GM18861 (cell line): ENCODE results near the gene EGFR.

Experiments
- ATAC-seq: cut with Tn5 transposase; IDR thresholded peaks from one replicate; pipeline ENCODE4 v1.9.1; 2021; ENCODE audit not compliant: unreplicated experiment

The EGFR gene

DNA sequence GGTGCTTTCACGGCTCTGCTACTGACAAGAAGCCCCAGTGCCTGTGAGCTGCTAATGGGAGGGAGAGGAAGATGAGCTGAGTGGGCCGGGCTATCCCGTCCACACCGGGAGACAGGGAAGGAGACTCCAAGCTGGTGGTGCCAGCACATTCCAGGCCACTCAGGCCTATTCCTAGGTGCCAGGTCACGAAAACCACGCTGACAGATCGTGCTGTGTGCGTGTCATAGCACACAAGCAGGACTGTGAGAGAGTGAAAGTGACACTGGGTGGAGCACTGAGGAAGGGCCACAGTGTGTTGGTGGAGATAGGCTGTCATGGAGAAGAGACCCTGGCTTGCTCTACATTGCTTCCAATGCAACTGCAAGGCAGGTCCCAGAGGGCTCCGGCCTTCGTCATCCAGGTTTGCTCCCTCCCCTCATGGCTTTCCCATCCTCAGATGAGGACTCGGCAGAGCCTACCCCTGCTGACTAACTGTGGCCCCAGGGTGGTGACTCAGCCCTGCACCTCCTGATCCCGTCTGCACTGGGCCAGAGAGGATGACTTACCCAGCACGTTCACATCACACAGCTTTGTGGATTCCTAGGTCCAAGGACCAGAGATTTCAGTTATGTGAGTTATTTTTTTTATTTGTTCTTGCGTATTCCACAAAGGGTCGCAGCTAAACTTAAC is 167.3 kb downstream of the EGFR start:
- no peak for ATAC-seq

DNA sequence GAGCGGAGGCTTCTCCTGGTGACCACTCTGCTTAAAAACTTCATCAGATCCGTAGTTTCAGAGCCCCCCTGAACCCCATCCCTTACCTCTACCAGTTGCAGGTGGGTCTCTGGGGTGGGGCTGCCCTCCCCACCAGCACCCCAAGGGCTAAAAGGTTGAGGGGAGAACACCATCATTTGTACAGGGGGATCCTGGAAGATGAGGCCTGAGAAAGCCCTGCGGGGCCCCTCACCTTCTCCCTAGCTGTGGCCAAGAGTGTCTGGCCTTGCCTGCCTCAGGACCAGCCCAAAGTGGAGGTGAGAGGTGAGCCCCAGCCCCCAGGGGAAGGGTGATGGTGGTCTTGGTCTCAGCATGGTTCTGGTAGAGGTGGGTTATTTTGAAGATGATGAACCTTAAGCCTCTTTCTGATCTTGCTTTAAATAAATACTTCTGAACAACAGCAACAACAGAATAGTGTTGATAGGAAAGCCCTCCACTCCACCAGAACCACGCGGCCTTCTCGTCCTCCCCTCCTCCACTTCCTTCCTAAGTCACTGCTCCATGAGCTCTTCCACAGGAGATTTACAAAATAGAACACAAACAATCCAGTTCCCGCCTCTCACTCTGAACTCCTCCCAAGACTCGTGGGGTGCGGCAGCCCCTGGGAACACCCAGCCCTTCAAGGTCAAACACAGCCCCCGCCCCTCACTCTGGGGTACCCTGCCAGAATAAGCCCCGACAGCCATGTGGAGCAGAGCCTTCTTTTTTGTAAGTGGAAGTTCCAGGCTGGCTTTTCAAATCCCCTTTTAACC is 169.1 kb downstream of the EGFR start:
- no peak for ATAC-seq

DNA sequence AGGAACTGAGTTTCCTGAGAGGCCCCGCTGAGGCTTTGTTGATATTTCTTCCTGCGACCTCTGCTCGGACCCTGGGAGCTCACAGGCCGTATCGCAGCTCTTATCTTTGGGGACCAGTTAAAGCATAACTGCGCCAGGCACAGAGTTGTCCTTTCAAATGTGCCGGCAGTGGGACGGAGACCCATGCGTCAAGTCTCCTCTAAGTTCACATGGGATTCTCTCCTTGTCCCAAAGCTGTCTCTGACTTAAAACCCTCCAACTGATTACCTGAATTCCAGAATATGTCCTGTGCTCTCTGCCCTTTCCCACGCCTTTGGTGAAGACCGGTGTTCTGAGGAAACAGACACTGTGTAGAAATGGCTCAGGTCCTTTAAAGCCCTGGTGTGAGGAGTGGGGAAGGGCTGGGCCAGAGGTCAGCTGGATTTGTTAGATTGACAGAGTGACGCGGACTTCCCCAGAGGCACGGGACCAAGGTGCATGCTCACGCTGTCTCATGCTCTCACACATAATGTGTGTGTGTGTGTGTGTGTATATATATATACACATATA is 169.8 kb downstream of the EGFR start:
- no peak for ATAC-seq

GRCh38 chr7:55189146-55189766 is 170.4 kb downstream of the EGFR start:
- no peak for ATAC-seq

GRCh38 chr7:55189878-55190436 is 171.1 kb downstream of the EGFR start:
- ATAC-seq: no peak

- no peak for ATAC-seq
Observed at GRCh38 chr7:55190511-55191160, 171.8 kb downstream of the EGFR start.

DNA sequence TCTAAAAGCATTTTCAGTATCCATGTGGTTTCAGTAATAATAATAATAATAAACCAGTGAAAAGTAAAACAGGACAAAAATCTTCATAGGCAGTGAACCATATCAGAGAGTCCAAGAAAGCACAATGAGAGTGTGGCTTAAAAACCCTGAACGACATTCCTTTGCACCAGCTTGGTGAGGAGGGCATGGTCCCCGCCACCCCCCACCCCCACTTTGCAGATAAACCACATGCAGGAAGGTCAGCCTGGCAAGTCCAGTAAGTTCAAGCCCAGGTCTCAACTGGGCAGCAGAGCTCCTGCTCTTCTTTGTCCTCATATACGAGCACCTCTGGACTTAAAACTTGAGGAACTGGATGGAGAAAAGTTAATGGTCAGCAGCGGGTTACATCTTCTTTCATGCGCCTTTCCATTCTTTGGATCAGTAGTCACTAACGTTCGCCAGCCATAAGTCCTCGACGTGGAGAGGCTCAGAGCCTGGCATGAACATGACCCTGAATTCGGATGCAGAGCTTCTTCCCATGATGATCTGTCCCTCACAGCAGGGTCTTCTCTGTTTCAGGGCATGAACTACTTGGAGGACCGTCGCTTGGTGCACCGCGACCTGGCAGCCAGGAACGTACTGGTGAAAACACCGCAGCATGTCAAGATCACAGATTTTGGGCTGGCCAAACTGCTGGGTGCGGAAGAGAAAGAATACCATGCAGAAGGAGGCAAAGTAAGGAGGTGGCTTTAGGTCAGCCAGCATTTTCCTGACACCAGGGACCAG is 172.5 kb downstream of the EGFR start:
- ATAC-seq: no peak

DNA sequence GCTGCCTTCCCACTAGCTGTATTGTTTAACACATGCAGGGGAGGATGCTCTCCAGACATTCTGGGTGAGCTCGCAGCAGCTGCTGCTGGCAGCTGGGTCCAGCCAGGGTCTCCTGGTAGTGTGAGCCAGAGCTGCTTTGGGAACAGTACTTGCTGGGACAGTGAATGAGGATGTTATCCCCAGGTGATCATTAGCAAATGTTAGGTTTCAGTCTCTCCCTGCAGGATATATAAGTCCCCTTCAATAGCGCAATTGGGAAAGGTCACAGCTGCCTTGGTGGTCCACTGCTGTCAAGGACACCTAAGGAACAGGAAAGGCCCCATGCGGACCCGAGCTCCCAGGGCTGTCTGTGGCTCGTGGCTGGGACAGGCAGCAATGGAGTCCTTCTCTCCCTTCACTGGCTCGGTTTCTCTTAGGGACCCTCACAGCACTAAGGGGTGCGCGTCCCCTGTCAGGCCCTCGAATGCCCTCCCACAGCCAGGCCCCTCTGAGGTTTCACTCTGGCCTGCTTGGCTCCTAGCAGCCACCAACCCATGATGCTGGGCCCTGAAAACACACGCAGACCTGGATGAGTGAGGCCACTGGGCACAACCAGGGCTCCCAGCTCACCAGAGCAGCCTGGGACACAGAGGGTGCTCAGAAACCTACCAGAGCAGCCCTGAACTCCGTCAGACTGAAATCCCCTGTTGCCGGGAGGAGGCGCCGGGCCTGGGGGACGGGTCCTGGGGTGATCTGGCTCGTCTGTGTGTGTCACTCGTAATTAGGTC is 173.3 kb downstream of the EGFR start:
- ATAC-seq: no peak

DNA sequence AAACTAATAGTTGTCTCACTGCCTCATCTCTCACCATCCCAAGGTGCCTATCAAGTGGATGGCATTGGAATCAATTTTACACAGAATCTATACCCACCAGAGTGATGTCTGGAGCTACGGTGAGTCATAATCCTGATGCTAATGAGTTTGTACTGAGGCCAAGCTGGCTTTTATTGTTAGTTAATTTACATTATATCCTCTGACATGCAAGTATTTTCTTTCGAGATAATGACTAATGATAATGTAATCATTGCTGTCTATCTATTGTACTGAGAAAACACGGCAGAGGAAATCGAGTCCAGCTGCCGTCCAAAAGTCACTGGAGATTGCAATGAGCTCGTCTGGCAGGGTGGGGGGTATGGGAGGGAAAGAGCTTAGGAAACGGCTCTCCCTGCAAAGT is 173.9 kb downstream of the EGFR start:
- no peak for ATAC-seq

DNA sequence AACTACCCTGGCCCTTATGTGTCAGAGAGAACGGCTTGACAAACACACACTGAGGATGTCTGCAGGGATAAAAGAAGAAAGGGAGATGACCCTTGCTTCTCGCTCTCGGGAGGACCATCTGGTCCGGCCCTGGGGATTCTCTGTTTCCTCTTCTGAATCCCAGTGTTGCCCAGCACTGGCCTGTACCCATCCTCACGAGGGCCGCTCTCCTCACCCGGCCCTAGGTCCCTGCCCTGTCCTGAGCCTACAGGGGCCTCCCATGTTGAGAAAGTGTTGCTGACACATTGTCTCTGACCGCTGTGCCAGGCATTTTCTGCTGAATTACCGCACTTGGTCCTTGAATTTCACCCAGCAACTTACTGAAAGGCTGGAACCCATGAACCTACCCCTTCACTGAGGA is 174.4 kb downstream of the EGFR start:
- ATAC-seq: no peak

GRCh38 chr7:55194522-55194921 is 175.7 kb downstream of the EGFR start:
- ATAC-seq: no peak

GRCh38 chr7:55198634-55199392 is 180.0 kb downstream of the EGFR start:
- ATAC-seq: no peak

GRCh38 chr7:55199418-55199817 is 180.6 kb downstream of the EGFR start:
- ATAC-seq: no peak

- ATAC-seq: no peak
Observed at GRCh38 chr7:55200441-55200840, 181.6 kb downstream of the EGFR start.

- ATAC-seq: no peak
Observed at GRCh38 chr7:55202150-55202913, 183.5 kb downstream of the EGFR start.

- no peak for ATAC-seq
Observed at GRCh38 chr7:55203300-55203699, 184.5 kb downstream of the EGFR start.

- ATAC-seq: no peak
Observed at GRCh38 chr7:55205124-55205955, 186.5 kb downstream of the EGFR start.
